A673 (cell line): ENCODE measurements around the gene GSG1L. TPM values are rescaled to one million over a fixed set of nuclear protein-coding genes. Genes with fewer than 3 reads are reported as not detected.

ENCODE experiments used
- BruUV-seq: library from RNA; stranded (reverse); fragments of 400-500 nt; replicated peaks from 2 replicates; lab custom pipeline; 2021; lab: Mats Ljungman, UMichigan
- CTCF ChIA-PET: fragments of 300-600 bp; sonication (Branson Sonifier 250); formaldehyde crosslinking; loops from one replicate; lab custom pipeline; 2022; ENCODE audit warnings: antibody characterized with exemption; lab: Charles Lee
- POLR2A ChIA-PET: fragments of 300-600 bp; sonication (Branson Sonifier 250); formaldehyde crosslinking; loops from one replicate; lab custom pipeline; 2022; ENCODE audit warnings: antibody characterized with exemption; ENCODE audit not compliant: low non-redundant PET; lab: Charles Lee
- DNase-seq: peaks from one replicate; pipeline ENCODE4 v3.0.0-alpha.2; 2015; ENCODE audit warnings: low spot score
- H3K27ac ChIP-seq: fragments of 200-600 bp; sonication (generic); 2 replicates; pipeline ENCODE4 v1.5.1; 2016; ENCODE audit warnings: mixed run types, low read depth, mild to moderate bottlenecking, mixed read lengths, antibody characterized with exemption, low read length; ENCODE audit not compliant: poor library complexity, severe bottlenecking
- H3K27me3 ChIP-seq: fragments of 200-600 bp; sonication (generic); replicated peaks from 2 replicates; pipeline ENCODE4 v1.6.1; 2017; ENCODE audit warnings: mixed run types, low read depth, mild to moderate bottlenecking, mixed read lengths, antibody characterized with exemption, low read length; ENCODE audit not compliant: insufficient read depth, poor library complexity
- H3K36me3 ChIP-seq: fragments of 200-600 bp; sonication (generic); 2 replicates; pipeline ENCODE4 v1.6.1; 2016; ENCODE audit warnings: mixed run types, mild to moderate bottlenecking, mixed read lengths, antibody characterized with exemption, low read length; ENCODE audit not compliant: insufficient read depth, poor library complexity, severe bottlenecking
- H3K4me1 ChIP-seq: fragments of 200-600 bp; sonication (generic); 2 replicates; pipeline ENCODE4 v1.6.1; 2017; ENCODE audit warnings: mixed run types, mild to moderate bottlenecking, mixed read lengths, antibody characterized with exemption, low read length; ENCODE audit not compliant: insufficient read depth, poor library complexity, severe bottlenecking
- H3K4me3 ChIP-seq: fragments of 200-600 bp; sonication (generic); 2 replicates; pipeline ENCODE4 v1.5.1; 2016; ENCODE audit warnings: low read depth, mixed run types, mild to moderate bottlenecking, mixed read lengths, low read length; ENCODE audit not compliant: poor library complexity, severe bottlenecking
- H3K9me3 ChIP-seq: fragments of 200-600 bp; sonication (generic); 2 replicates; pipeline ENCODE4 v1.6.1; 2016; ENCODE audit warnings: mixed run types, low read depth, mild to moderate bottlenecking, mixed read lengths, antibody characterized with exemption, low read length; ENCODE audit not compliant: poor library complexity, severe bottlenecking
- CTCF ChIP-seq: fragments of 300-800, 200-600 bp; sonication (generic); conservative IDR thresholded peaks from 2 replicates; pipeline ENCODE4 v1.5.1; 2017; ENCODE audit warnings: low read depth, mild to moderate bottlenecking, antibody characterized with exemption, low read length, moderate library complexity, mixed read lengths
- EZH2 ChIP-seq: fragments of 200-600 bp; sonication (generic); IDR thresholded peaks from 2 replicates; pipeline ENCODE4 v1.6.1; 2017; ENCODE audit warnings: borderline replicate concordance, low read depth, mild to moderate bottlenecking, mixed read lengths, antibody characterized with exemption, low read length; ENCODE audit not compliant: poor library complexity, severe bottlenecking
- intact Hi-C: fragments of 100-400 bp; cut with micrococcal nuclease; formaldehyde crosslinking; loops from one replicate; pipeline ENCODE4 v1.10.0; 2022; ENCODE audit not compliant: unreplicated experiment
- total RNA-seq: library from RNA; stranded (reverse); gene quantifications from 2 replicates; pipeline ENCODE4 v1.2.3, GENCODE V29; 2021

Gene GSG1L
- total RNA-seq, 1 experiment from 2014 or later = not detected

GRCh38 chr16:27767971-27768591, 295.4 kb downstream of the GSG1L start:
- Histone ChIP-seq H3K27me3 (no peaks in the 10 kb centered on the region), H3K4me1 (no peaks in the 10 kb centered on the region), H3K4me3 (no peak overlapping the region), H3K36me3 (no peaks in the 10 kb centered on the region), H3K27ac (no peak overlapping the region), H3K9me3 (peaks cover 10% of the 10 kb centered on the region)
- intact Hi-C loops = no loop called here
- no peak for TF ChIP-seq CTCF
- TF ChIP-seq EZH2 = no peak
- POLR2A ChIA-PET = no interaction called here
- DNase-seq = no peak
- BruUV-seq = no TSS peak
- CTCF ChIA-PET = no interaction called here

- no TSS peak for BruUV-seq
Observed at GRCh38 chr16:27767081-27767480, 296.4 kb downstream of the GSG1L start.

GRCh38 chr16:27766236-27766925, 297.1 kb downstream of the GSG1L start:
- Histone ChIP-seq H3K36me3 (peaks cover 3% of the 10 kb centered on the region), H3K27me3 (no peaks in the 10 kb centered on the region), H3K4me1 (no peaks in the 10 kb centered on the region), H3K9me3 (peaks cover 10% of the 10 kb centered on the region), H3K27ac (no peak overlapping the region), H3K4me3 (no peak overlapping the region)
- ChIA-PET POLR2A (no interaction called here), CTCF (no interaction called here)
- no peak for DNase-seq
- intact Hi-C loops = no loop called here
- TF ChIP-seq CTCF = no peak
- TF ChIP-seq EZH2 = no peak
- no TSS peak for BruUV-seq

More at GRCh38 chr16:27767081-27767480, 296.4 kb downstream of the GSG1L start:
- ChIA-PET POLR2A (no interaction called here), CTCF (no interaction called here)
- Histone ChIP-seq H3K4me3 (no peak overlapping the region), H3K36me3 (peaks cover 3% of the 10 kb centered on the region), H3K27ac (no peak overlapping the region), H3K9me3 (peaks cover 10% of the 10 kb centered on the region), H3K27me3 (no peaks in the 10 kb centered on the region), H3K4me1 (no peaks in the 10 kb centered on the region)
- TF ChIP-seq CTCF = no peak
- no peak for TF ChIP-seq EZH2
- intact Hi-C loops = no loop called here
- DNase-seq = no peak
